Sigmoid colon (tissue), 7 donors: Measurements from ENCODE around the gene KIF26B. TPM values are rescaled to one million over a fixed set of nuclear protein-coding genes. Genes with fewer than 3 reads are reported as not detected.

Experiments used
- DNase-seq: peaks from one replicate; pipeline ENCODE4 v3.0.0-alpha.2; 2019
- H3K27ac ChIP-seq, 4 donors: fragments of 200-600 bp; sonication (generic); one replicate each; pipeline ENCODE4 v1.5.1; 2016 to 2019; ENCODE audit warnings: mild to moderate bottlenecking in 1 of 4
- H3K27me3 ChIP-seq, 3 donors: fragments of 200-600 bp; sonication (generic); one replicate each; pipeline ENCODE4 v1.5.1; 2019; ENCODE audit warnings: mild to moderate bottlenecking in 1 of 3
- H3K36me3 ChIP-seq, 4 donors: fragments of 200-600 bp; sonication (generic); one replicate each; pipeline ENCODE4 v1.5.1; 2016 to 2019
- H3K4me1 ChIP-seq, 4 donors: fragments of 200-600 bp; sonication (generic); one replicate each; pipeline ENCODE4 v1.5.1; 2017 to 2019
- H3K4me3 ChIP-seq, 4 donors: fragments of 200-600 bp; sonication (generic); one replicate each; pipeline ENCODE4 v1.5.1; 2017 to 2019; ENCODE audit warnings: mild to moderate bottlenecking in 2 of 4, moderate library complexity in 1 of 4
- H3K9me3 ChIP-seq, 4 donors: fragments of 200-600 bp in 3 of 4; sonication (generic) in 3 of 4; one replicate each; pipeline versions ENCODE4 v1.5.1 to v1.6.1; 2013 to 2019
- CTCF ChIP-seq, 4 experiments: fragments of 450-650 bp in 3 of 4; fragments of 200-600 bp in 1 of 4; IDR thresholded peaks; one replicate each; pipeline ENCODE4 v1.5.1; 2016 to 2019; ENCODE audit warnings: antibody characterized with exemption in 4 of 4, mild to moderate bottlenecking in 3 of 4, moderate library complexity in 2 of 4
- EP300 ChIP-seq, 4 donors: sonication (generic); formaldehyde crosslinking; IDR thresholded peaks; one replicate each; pipeline ENCODE4 v1.6.1; 2017; ENCODE audit warnings: antibody characterized with exemption in 4 of 4
- POLR2A ChIP-seq, 2 donors: fragments of 450-650 bp; IDR thresholded peaks; one replicate each; pipeline ENCODE4 v1.6.1; 2016; ENCODE audit warnings: antibody characterized with exemption in 2 of 2, mild to moderate bottlenecking in 2 of 2, moderate library complexity in 2 of 2
- POLR2AphosphoS5 ChIP-seq, 4 donors: sonication (generic); formaldehyde crosslinking; IDR thresholded peaks; one replicate each; pipeline ENCODE4 v1.6.1; 2017; ENCODE audit warnings: antibody characterized with exemption in 4 of 4
- WGBS, 2 donors: extraction: QIAGEN DNeasy Blood & Tissue Kit; methylation state at CpG; one replicate each; pipeline ENCODE4 v1.1.7; 2013; 5-methylcytosine and 5-hydroxymethylcytosine counted together
- intact Hi-C: fragments of 100-400 bp; cut with DNase I; formaldehyde crosslinking; loops from one replicate; pipeline ENCODE4 v1.15.1; 2023
- polyA plus RNA-seq, 3 donors: library from polyadenylated mRNA; stranded (reverse); fragments of 200-250 nt; gene quantifications; one replicate each; pipeline ENCODE4 v1.2.3, GENCODE V29; 2013
- total RNA-seq, 4 donors: library from RNA; depleted of rRNA; stranded (reverse); fragments of >200 nt; gene quantifications; one replicate each; pipeline ENCODE4 v1.1.0, GENCODE V29; 2016
- donor health status: healthy with polysubstance abuse.
- donor health status: Bipolar disorder and iron deficiency.
- donor health status: healthy.

KIF26B gene
- total and polyA plus RNA-seq, 7 donors, result under 0.01 to 5.5 (median 1.4) TPM; not detected in 1

GRCh38 chr1:245549996-245550719 is 395.4 kb downstream of the KIF26B start:
- H3K4me1 ChIP-seq, result no peaks in the 10 kb centered on the region
- 71% methylated on average over 18 of the region's 18 CpGs for WGBS, 2 donors
- H3K4me3 ChIP-seq, result no peak overlapping the region
- no peak overlapping the region for H3K27ac ChIP-seq
- TF ChIP-seq CTCF (IDR thresholded peaks at IDR 0.05) (no peak), POLR2A (IDR thresholded peaks at IDR 0.05) (no peak), POLR2AphosphoS5 (IDR thresholded peaks at IDR 0.05) (no peak), EP300 (IDR thresholded peaks at IDR 0.05) (no peak)
- intact Hi-C loops, result no loop called here
- no peaks in the 10 kb centered on the region for H3K9me3 ChIP-seq
- peaks cover 0 to 13% (median 0%) of the 10 kb centered on the region in 3 donors for H3K27me3 ChIP-seq
- no peaks in the 10 kb centered on the region for H3K36me3 ChIP-seq
- no peak for DNase-seq

DNA sequence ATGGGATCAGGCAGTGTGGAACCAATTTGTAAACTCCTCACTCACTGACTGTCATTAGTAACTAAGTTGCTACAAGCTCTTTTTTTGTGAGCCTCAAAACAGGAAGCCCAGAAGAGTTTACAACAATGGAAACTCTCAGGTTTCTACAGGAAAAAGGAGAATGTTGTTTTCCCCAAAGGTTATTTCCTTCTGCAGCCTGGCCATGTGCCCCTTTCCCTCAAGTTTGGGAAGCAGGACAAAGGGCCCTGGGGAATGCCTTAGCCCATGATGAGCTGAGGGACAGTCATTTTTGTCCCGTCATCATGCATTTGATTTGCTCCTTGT is 395.9 kb downstream of the KIF26B start:
- no peaks in the 10 kb centered on the region for H3K9me3 ChIP-seq
- H3K4me1 ChIP-seq, result no peaks in the 10 kb centered on the region
- intact Hi-C loops, result no loop called here
- 74 to 86% methylated on average over 1 of the region's 1 CpG for WGBS, 2 donors
- peaks cover 0 to 13% (median 0%) of the 10 kb centered on the region in 3 donors for H3K27me3 ChIP-seq
- no peak overlapping the region for H3K27ac ChIP-seq
- TF ChIP-seq EP300 (IDR thresholded peaks at IDR 0.05) (no peak), POLR2A (IDR thresholded peaks at IDR 0.05) (no peak), POLR2AphosphoS5 (IDR thresholded peaks at IDR 0.05) (no peak), CTCF (IDR thresholded peaks at IDR 0.05) (no peak)
- H3K36me3 ChIP-seq, result no peaks in the 10 kb centered on the region
- H3K4me3 ChIP-seq, result no peak overlapping the region
- DNase-seq, result no peak

GRCh38 chr1:245551536-245551935 is 396.8 kb downstream of the KIF26B start:
- Histone ChIP-seq H3K4me1 (no peaks in the 10 kb centered on the region), H3K4me3 (no peak overlapping the region), H3K9me3 (no peaks in the 10 kb centered on the region), H3K27ac (no peak overlapping the region), H3K36me3 (no peaks in the 10 kb centered on the region), H3K27me3 (peaks cover 0 to 13% (median 0%) of the 10 kb centered on the region in 3 donors)
- no peak for DNase-seq
- intact Hi-C loops, result no loop called here
- 94 to 95% methylated on average over 9 of the region's 9 CpGs for WGBS, 2 donors
- TF ChIP-seq POLR2AphosphoS5 (IDR thresholded peaks at IDR 0.05) (no peak), POLR2A (IDR thresholded peaks at IDR 0.05) (no peak), CTCF (IDR thresholded peaks at IDR 0.05) (no peak), EP300 (IDR thresholded peaks at IDR 0.05) (no peak)

DNA sequence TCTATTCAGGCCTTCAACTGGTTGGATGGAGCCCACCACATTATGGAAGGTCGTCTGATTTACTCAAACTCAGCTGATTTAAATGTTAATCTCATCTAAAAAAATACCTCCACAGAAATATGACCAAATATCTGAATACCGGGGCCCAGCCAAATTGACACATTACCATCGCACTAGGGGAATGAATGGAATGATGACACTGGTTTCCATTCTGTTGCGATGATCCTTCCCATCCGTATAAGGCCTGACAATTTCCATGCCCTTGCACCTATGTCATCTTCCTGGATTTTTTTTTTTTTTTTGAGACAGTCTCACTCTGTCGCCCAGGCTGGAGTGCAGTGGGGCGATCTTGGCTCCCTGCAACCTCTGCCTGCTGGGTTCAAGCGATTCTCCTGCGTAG is 397.5 kb downstream of the KIF26B start:
- intact Hi-C loops, result no loop called here
- WGBS, 2 donors, result 81 to 92% methylated on average over 9 of the region's 9 CpGs
- no peak overlapping the region for H3K4me3 ChIP-seq

More for the DNA sequence above, 397.5 kb downstream of the KIF26B start:
- no peak for DNase-seq
- Histone ChIP-seq H3K27me3 (peaks cover 0 to 13% (median 0%) of the 10 kb centered on the region in 3 donors), H3K27ac (no peak overlapping the region), H3K36me3 (no peaks in the 10 kb centered on the region), H3K9me3 (no peaks in the 10 kb centered on the region), H3K4me1 (no peaks in the 10 kb centered on the region)
- no peak for TF ChIP-seq POLR2AphosphoS5 (IDR thresholded peaks at IDR 0.05)
- no peak for TF ChIP-seq CTCF (IDR thresholded peaks at IDR 0.05)
- TF ChIP-seq POLR2A (IDR thresholded peaks at IDR 0.05), result no peak
- no peak for TF ChIP-seq EP300 (IDR thresholded peaks at IDR 0.05)
